Muscle of leg (tissue), 11 donors: Measurements from ENCODE around the gene AMPH. TPM values are rescaled to one million over a fixed set of nuclear protein-coding genes. Genes with fewer than 3 reads are reported as not detected.

Source experiments
- DNase-seq: peaks from one replicate; pipeline ENCODE4 v3.0.0; 2013
- H3K27ac ChIP-seq: one replicate; pipeline ENCODE4 v1.5.1; 2013; ENCODE audit warnings: mild to moderate bottlenecking, low read length, control low read depth
- H3K27me3 ChIP-seq: one replicate; pipeline ENCODE4 v1.6.1; 2013; ENCODE audit warnings: low read length; ENCODE audit not compliant: control insufficient read depth, insufficient read depth
- H3K36me3 ChIP-seq: one replicate; pipeline ENCODE4 v1.6.1; 2013; ENCODE audit warnings: low read length; ENCODE audit not compliant: control insufficient read depth, insufficient read depth
- H3K4me1 ChIP-seq: one replicate; pipeline ENCODE4 v1.6.1; 2013; ENCODE audit warnings: low read length; ENCODE audit not compliant: control insufficient read depth, insufficient read depth
- H3K4me3 ChIP-seq: one replicate; pipeline ENCODE4 v1.5.1; 2013; ENCODE audit warnings: low read length, control low read depth
- H3K9me3 ChIP-seq: replicated peaks from 2 replicates; pipeline ENCODE4 v1.6.1; 2013; ENCODE audit warnings: low read depth, low read length; ENCODE audit not compliant: control insufficient read depth
- WGBS: methylation state at CpG from one replicate; pipeline ENCODE4 v1.1.5; 2013; ENCODE audit warnings: missing lambda C conversion rate; ENCODE audit not compliant: insufficient coverage; 5-methylcytosine and 5-hydroxymethylcytosine counted together
- polyA plus RNA-seq, 8 donors: library from polyadenylated mRNA; unstranded; fragments of 120-200 nt; gene quantifications; one replicate each; pipeline versions ENCODE4 v1.2.1 to v1.2.3, GENCODE V29; 2013; ENCODE audit warnings: inconsistent platforms in 1 of 8, low replicate concordance in 1 of 8; ENCODE audit not compliant: insufficient read length in 8 of 8, insufficient read depth in 1 of 8
- total RNA-seq: library from RNA; stranded (reverse); fragments of 120-200 nt; gene quantifications from one replicate; pipeline ENCODE4 v1.2.4, GENCODE V29; 2013

The AMPH gene
- total and polyA plus RNA-seq, 9 donors, result 4.6 to 14.1 (median 7.9) TPM

DNA sequence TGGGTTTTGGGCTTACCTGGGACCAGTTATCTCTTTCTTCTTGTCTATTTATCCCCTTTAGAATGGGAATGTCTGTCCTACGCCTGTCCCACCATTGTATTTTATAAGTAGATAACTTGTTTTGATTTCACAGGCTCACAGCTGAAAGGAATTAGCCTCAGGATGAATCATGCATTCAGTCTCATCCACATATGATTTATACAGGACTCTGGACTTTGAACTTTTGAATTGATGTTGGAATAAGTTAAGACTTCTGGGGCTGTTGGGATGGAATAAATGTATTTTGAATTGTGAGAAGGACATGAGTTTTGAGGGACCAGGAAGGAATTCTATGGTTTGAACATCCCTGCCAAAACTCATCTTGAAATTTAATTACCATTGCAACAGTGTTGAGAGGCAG lies 112.6 kb downstream of the AMPH start:
- Histone ChIP-seq H3K4me3 (no peak overlapping the region), H3K27ac (no peak overlapping the region), H3K4me1 (no peaks in the 10 kb centered on the region), H3K27me3 (no peaks in the 10 kb centered on the region), H3K9me3 (peaks cover 7% of the 10 kb centered on the region), H3K36me3 (no peaks in the 10 kb centered on the region)
- DNase-seq, result no peak
- WGBS, result no CpG with 5 or more reads among the region's 1 CpG

DNA sequence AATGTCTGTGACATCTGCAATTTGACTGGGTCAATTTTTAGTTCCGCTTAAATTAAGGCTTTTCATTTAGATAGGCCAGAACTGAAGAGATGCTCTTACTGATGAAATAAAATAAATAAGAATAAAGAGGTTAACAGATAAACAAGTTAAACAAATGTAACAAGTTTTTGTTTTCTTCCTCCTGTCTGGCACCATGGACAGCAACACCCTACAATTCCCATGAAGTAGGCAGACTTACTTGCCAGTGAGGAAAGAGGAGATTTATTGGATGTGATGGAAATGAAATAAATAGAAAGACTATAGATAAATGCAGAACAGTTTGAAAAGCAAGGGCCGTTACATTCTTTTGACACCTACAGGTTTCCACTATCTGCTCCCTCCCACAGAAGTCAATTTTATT lies 118.5 kb downstream of the AMPH start:
- Histone ChIP-seq H3K36me3 (no peaks in the 10 kb centered on the region), H3K27me3 (no peaks in the 10 kb centered on the region), H3K4me1 (no peaks in the 10 kb centered on the region), H3K9me3 (peaks cover 7% of the 10 kb centered on the region), H3K4me3 (no peak overlapping the region), H3K27ac (no peak overlapping the region)
- DNase-seq, result peak; percentile 21
- no CpG with 5 or more reads among the region's 2 CpGs for WGBS

DNA sequence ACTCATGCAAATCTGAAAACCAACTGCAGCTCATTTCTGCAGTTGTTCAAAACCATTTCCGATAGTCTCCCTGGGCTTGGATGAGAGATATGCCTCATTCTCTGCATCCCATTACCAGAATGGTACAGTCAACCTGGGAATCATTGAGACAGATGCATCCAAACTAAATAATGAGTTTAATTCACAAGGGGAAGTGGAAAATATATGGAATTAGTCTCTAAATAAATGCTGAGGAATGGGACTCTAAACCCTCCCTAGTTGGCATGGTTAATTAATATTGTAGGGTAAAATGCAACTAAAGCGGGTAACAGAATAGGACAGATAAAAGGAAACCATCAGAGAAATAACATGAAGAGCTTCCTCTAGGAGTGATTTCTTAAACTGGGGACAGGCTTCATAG lies 118.9 kb downstream of the AMPH start:
- DNase-seq, result no peak
- WGBS, result no CpG with 5 or more reads among the region's 2 CpGs

DNA sequence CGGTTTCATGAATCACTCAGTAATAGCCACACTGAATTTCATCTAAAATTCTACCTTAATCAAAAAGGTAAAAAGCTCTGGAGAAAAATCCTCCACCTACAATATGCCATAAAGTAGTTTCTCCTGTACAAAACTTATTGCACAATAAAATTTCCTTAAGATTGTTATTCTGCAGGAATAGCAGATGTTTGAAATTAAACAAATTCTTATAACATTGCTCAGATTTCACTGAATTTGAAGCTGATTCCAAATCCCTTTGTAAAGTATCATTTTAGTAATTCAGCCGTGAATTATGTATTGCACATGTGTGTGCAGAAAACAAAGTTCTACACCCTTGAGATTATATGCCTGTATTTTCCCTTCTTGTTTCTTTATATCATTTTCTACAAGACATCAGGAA lies 123.8 kb downstream of the AMPH start:
- H3K27me3 ChIP-seq, result no peaks in the 10 kb centered on the region
- no peaks in the 10 kb centered on the region for H3K9me3 ChIP-seq
- peak; percentile 66 for DNase-seq
- H3K4me1 ChIP-seq, result no peaks in the 10 kb centered on the region
- no peaks in the 10 kb centered on the region for H3K36me3 ChIP-seq
- WGBS, result no CpG with 5 or more reads among the region's 2 CpGs
- no peak overlapping the region for H3K27ac ChIP-seq
- no peak overlapping the region for H3K4me3 ChIP-seq

More for the DNA sequence above, 118.9 kb downstream of the AMPH start:
- Histone ChIP-seq H3K4me3 (no peak overlapping the region), H3K4me1 (no peaks in the 10 kb centered on the region), H3K27me3 (no peaks in the 10 kb centered on the region), H3K36me3 (no peaks in the 10 kb centered on the region), H3K9me3 (peaks cover 7% of the 10 kb centered on the region), H3K27ac (no peak overlapping the region)

- H3K27me3 ChIP-seq, result no peaks in the 10 kb centered on the region
- H3K27ac ChIP-seq, result no peak overlapping the region
- H3K4me1 ChIP-seq, result no peaks in the 10 kb centered on the region
- H3K4me3 ChIP-seq, result no peak overlapping the region
- no CpG with 5 or more reads among the region's 3 CpGs for WGBS
- no peaks in the 10 kb centered on the region for H3K36me3 ChIP-seq
- DNase-seq, result no peak
- no peaks in the 10 kb centered on the region for H3K9me3 ChIP-seq
Observed at GRCh38 chr7:38506756-38507155, 124.4 kb downstream of the AMPH start.

DNA sequence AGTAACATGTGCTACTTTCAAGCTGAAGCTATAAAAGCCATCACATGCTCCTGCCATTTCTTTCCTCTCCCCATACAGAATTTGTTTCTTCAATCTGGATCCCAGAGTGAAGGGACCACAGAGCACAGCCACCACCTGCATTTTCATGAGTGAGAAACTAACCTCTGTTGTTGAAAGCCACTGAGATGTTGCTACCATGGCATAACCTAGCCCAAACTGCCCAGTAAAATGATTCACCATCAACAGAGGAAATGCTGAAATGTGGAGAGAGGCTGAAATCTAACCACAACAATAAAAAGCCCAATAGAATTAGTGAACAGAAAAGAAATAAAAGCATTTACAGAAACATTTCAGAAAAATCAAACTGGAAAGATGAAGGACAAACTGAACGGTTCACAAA lies 125.2 kb downstream of the AMPH start:
- no CpG with 5 or more reads among the region's 1 CpG for WGBS
- Histone ChIP-seq H3K27me3 (no peaks in the 10 kb centered on the region), H3K4me1 (no peaks in the 10 kb centered on the region), H3K36me3 (no peaks in the 10 kb centered on the region), H3K27ac (no peak overlapping the region), H3K4me3 (no peak overlapping the region), H3K9me3 (no peaks in the 10 kb centered on the region)
- DNase-seq, result no peak

- no peaks in the 10 kb centered on the region for H3K9me3 ChIP-seq
- H3K27me3 ChIP-seq, result no peaks in the 10 kb centered on the region
- no peak for DNase-seq
- no peak overlapping the region for H3K27ac ChIP-seq
- H3K4me3 ChIP-seq, result no peak overlapping the region
- H3K36me3 ChIP-seq, result no peaks in the 10 kb centered on the region
- H3K4me1 ChIP-seq, result no peaks in the 10 kb centered on the region
- whole genome bisulfite sequencing, result 80% methylated on average over 1 of the region's 2 CpGs
Observed at GRCh38 chr7:38504684-38505083, 126.5 kb downstream of the AMPH start.

DNA sequence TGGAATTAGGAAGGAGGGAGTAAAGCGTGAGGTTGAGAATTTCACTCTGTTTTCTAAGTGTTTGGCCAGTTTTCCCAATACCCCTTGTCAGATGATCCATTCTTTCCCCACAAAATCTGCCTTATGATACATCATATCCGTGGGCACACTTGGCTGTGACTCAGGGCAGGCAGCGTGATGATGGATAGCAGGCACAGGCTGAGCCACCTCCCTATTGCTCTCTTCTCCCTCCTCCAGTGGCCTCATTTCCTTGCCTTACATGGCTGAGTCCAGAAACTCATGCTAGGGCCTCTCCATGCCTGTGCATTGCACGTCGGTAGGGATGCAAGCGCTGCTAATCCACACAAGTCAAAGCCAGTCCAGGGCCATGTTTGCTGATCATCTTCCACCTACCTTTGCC lies 128.3 kb downstream of the AMPH start:
- Histone ChIP-seq H3K27ac (no peak overlapping the region), H3K9me3 (no peaks in the 10 kb centered on the region), H3K4me3 (no peak overlapping the region), H3K27me3 (no peaks in the 10 kb centered on the region), H3K4me1 (no peaks in the 10 kb centered on the region), H3K36me3 (no peaks in the 10 kb centered on the region)
- no peak for DNase-seq
- WGBS, result 80% methylated on average over 5 of the region's 6 CpGs

GRCh38 chr7:38502289-38502688 lies 128.9 kb downstream of the AMPH start:
- Histone ChIP-seq H3K4me1 (no peaks in the 10 kb centered on the region), H3K27me3 (no peaks in the 10 kb centered on the region), H3K4me3 (no peak overlapping the region), H3K27ac (no peak overlapping the region), H3K9me3 (no peaks in the 10 kb centered on the region), H3K36me3 (no peaks in the 10 kb centered on the region)
- 69% methylated on average over 2 of the region's 4 CpGs for WGBS
- no peak for DNase-seq

DNA sequence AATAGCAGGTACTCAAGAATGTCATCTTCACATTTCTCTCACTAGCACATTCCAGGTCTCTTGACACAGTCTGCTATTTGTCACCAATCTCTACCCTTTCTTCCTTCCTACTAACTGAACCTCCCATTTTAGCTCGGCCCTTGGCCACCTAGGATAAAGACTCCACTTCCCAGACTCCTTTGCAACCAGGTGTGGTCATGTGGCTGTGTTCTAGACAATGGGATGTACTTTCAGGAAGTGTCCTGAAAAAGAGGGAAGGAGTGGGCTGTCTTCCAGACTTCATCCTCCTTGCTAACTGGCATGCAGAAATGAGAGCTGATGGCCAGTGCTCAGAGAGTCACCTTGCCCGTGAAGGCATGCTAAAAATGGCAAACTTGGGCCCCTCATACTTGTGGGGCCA lies 139.2 kb downstream of the AMPH start:
- H3K9me3 ChIP-seq, result no peaks in the 10 kb centered on the region
- no peak overlapping the region for H3K4me3 ChIP-seq
- 82% methylated on average over 1 of the region's 2 CpGs for WGBS
- DNase-seq, result no peak
- H3K4me1 ChIP-seq, result no peaks in the 10 kb centered on the region
- no peaks in the 10 kb centered on the region for H3K36me3 ChIP-seq
- H3K27ac ChIP-seq, result no peak overlapping the region
- H3K27me3 ChIP-seq, result no peaks in the 10 kb centered on the region

- no CpG with 5 or more reads among the region's 1 CpG for WGBS
- no peaks in the 10 kb centered on the region for H3K36me3 ChIP-seq
- no peak for DNase-seq
Observed at GRCh38 chr7:38482521-38482920, 148.7 kb downstream of the AMPH start.

More at GRCh38 chr7:38482521-38482920, 148.7 kb downstream of the AMPH start:
- Histone ChIP-seq H3K27me3 (no peaks in the 10 kb centered on the region), H3K4me3 (no peak overlapping the region), H3K27ac (no peak overlapping the region), H3K4me1 (no peaks in the 10 kb centered on the region), H3K9me3 (peaks cover 7% of the 10 kb centered on the region)
